SK-N-SH (cell line): ENCODE results near the gene PCP4L1. TPM values are rescaled to one million over a fixed set of nuclear protein-coding genes. Genes with fewer than 3 reads are reported as not detected.

Experiments
- CTCF ChIA-PET: fragments of 300-600, 350-600 bp; formaldehyde crosslinking; extraction: SDS; loops from one replicate; lab custom pipeline; 2021; lab: Yijun Ruan, JAX
- POLR2A ChIA-PET: fragments of 350-600 bp; sonication (Branson Sonifier 250); formaldehyde crosslinking; extraction: SDS; loops from one replicate; lab custom pipeline; 2020; ENCODE audit warnings: antibody characterized with exemption, inconsistent platforms; lab: Yijun Ruan, JAX
- DNase-seq: peaks from one replicate; pipeline ENCODE4 v3.0.0; 2012
- H2AFZ ChIP-seq: fragments of 200-600 bp; sonication (generic); 2 replicates; pipeline ENCODE4 v1.8.1; 2016; ENCODE audit warnings: antibody characterized with exemption, mild to moderate bottlenecking, low read depth
- H3F3A ChIP-seq: fragments of 200-600 bp; sonication (generic); replicated peaks from 2 replicates; pipeline ENCODE3; 2016; ENCODE audit warnings: antibody characterized with exemption, mild to moderate bottlenecking; ENCODE audit not compliant: insufficient read depth
- H3K27ac ChIP-seq, 2 experiments: fragments of 200-500 bp in 1 of 2; fragments of 200-600 bp in 1 of 2; sonication (Bioruptor generic) in 1 of 2; sonication (generic), shearing (Covaris generic) in 1 of 2; 2 replicates each; pipeline versions ENCODE4 v1.5.1 to v1.6.1; 2014 to 2016; ENCODE audit warnings: low read depth in 2 of 2, inconsistent platforms in 1 of 2, low read length in 1 of 2, mild to moderate bottlenecking in 1 of 2, mixed read lengths in 1 of 2
- H3K27me3 ChIP-seq: fragments of 200-600 bp; sonication (generic), shearing (Covaris generic); 2 replicates; pipeline ENCODE4 v1.6.1; 2016; ENCODE audit warnings: mixed run types; ENCODE audit not compliant: insufficient read depth
- H3K36me3 ChIP-seq, 2 experiments: fragments of 200-500 bp in 1 of 2; fragments of 200-600 bp in 1 of 2; sonication (Bioruptor generic) in 1 of 2; sonication (generic) in 1 of 2; replicated peaks in 1 of 2; 2 replicates each; pipeline versions ENCODE3 to v1.5.1; 2014 to 2016; ENCODE audit warnings: low read length in 1 of 2, mild to moderate bottlenecking in 1 of 2; ENCODE audit not compliant: insufficient read depth in 2 of 2, control insufficient read depth in 1 of 2
- H3K4me1 ChIP-seq, 2 experiments: fragments of 200-500 bp in 1 of 2; fragments of 200-600 bp in 1 of 2; sonication (Bioruptor generic) in 1 of 2; sonication (generic), shearing (Covaris generic) in 1 of 2; 2 replicates each; pipeline versions ENCODE4 v1.5.1 to v1.6.1; 2014 to 2016; ENCODE audit warnings: low read depth in 1 of 2, low read length in 1 of 2, mixed run types in 1 of 2; ENCODE audit not compliant: insufficient read depth in 2 of 2, control insufficient read depth in 1 of 2
- H3K4me2 ChIP-seq: fragments of 200-600 bp; sonication (generic), shearing (Covaris generic); 2 replicates; pipeline ENCODE4 v1.6.1; 2017; ENCODE audit warnings: mixed run types
- H3K4me3 ChIP-seq, 2 experiments: fragments of 200-500 bp in 1 of 2; fragments of 200-600 bp in 1 of 2; sonication (Bioruptor generic) in 1 of 2; sonication (generic), shearing (Covaris generic) in 1 of 2; 2 replicates each; pipeline versions ENCODE4 v1.5.1 to v1.8.1; 2014 to 2016; ENCODE audit warnings: low read depth in 2 of 2, inconsistent platforms in 1 of 2, low read length in 1 of 2, mild to moderate bottlenecking in 1 of 2, mixed read lengths in 1 of 2, moderate library complexity in 1 of 2
- H3K79me2 ChIP-seq: fragments of 200-600 bp; sonication (generic); 2 replicates; pipeline ENCODE4 v1.8.1; 2017; ENCODE audit warnings: mild to moderate bottlenecking; ENCODE audit not compliant: insufficient read depth
- H3K9ac ChIP-seq: fragments of 200-600 bp; sonication (generic); 2 replicates; pipeline ENCODE4 v1.6.1; 2017; ENCODE audit warnings: mixed run types
- H3K9me2 ChIP-seq: fragments of 200-600 bp; sonication (generic); 2 replicates; pipeline ENCODE4 v1.6.1; 2017; ENCODE audit warnings: mixed run types
- H3K9me3 ChIP-seq: fragments of 200-600 bp; sonication (generic); 2 replicates; pipeline ENCODE4 v1.6.1; 2017; ENCODE audit warnings: mixed run types, mild to moderate bottlenecking, moderate library complexity
- H4K20me1 ChIP-seq: fragments of 200-600 bp; sonication (generic); 2 replicates; pipeline ENCODE4 v1.6.1; 2017; ENCODE audit warnings: mild to moderate bottlenecking, mixed run types; ENCODE audit not compliant: insufficient read depth
- CHD2 ChIP-seq: fragments of 150-350 bp; IDR thresholded peaks from 2 replicates; pipeline ENCODE4 v1.6.1; 2018; ENCODE audit warnings: low read length; ENCODE audit not compliant: partially characterized antibody
- ELF1 ChIP-seq: IDR thresholded peaks from 2 replicates; pipeline ENCODE4 v1.4.0; 2012
- EZH2phosphoT487 ChIP-seq: fragments of 200-600 bp; sonication (generic); IDR thresholded peaks from 2 replicates; pipeline ENCODE4 v1.6.1; 2017; ENCODE audit warnings: low read depth, mixed run types, mild to moderate bottlenecking, antibody characterized with exemption, moderate library complexity, borderline replicate concordance
- FOSL2 ChIP-seq: IDR thresholded peaks from 2 replicates; pipeline ENCODE4 v1.4.0; 2012; ENCODE audit warnings: low read depth, mild to moderate bottlenecking, moderate library complexity, borderline replicate concordance
- GATA2 ChIP-seq: sonication (generic); formaldehyde crosslinking; IDR thresholded peaks from 2 replicates; pipeline ENCODE4 v1.5.0; 2020; ENCODE audit warnings: mild to moderate bottlenecking, missing genetic modification reagents
- JUND ChIP-seq: IDR thresholded peaks from 2 replicates; pipeline ENCODE4 v1.4.0; 2012
- MAX ChIP-seq: IDR thresholded peaks from 2 replicates; pipeline ENCODE4 v1.4.0; 2012; ENCODE audit warnings: low read depth
- NFIC ChIP-seq: IDR thresholded peaks from 2 replicates; pipeline ENCODE4 v1.4.0; 2012; ENCODE audit warnings: borderline replicate concordance
- NRF1 ChIP-seq: IDR thresholded peaks from 2 replicates; pipeline ENCODE4 v1.6.1; 2012; ENCODE audit warnings: low read depth, mild to moderate bottlenecking, low read length
- RFX5 ChIP-seq: IDR thresholded peaks from 2 replicates; pipeline ENCODE4 v1.6.1; 2012; ENCODE audit warnings: mild to moderate bottlenecking, improper control_type of control experiment, low read length
- SIN3A ChIP-seq: IDR thresholded peaks from 2 replicates; pipeline ENCODE4 v1.6.1; 2012; ENCODE audit warnings: low read depth, mild to moderate bottlenecking, low read length, moderate library complexity, borderline replicate concordance
- TAF1 ChIP-seq: IDR thresholded peaks from 2 replicates; pipeline ENCODE4 v1.6.1; 2012; ENCODE audit warnings: low read depth, mild to moderate bottlenecking, low read length, moderate library complexity, borderline replicate concordance
- YY1 ChIP-seq: IDR thresholded peaks from 2 replicates; pipeline ENCODE4 v1.4.0; 2012; ENCODE audit warnings: low read depth, mild to moderate bottlenecking
- WGBS: methylation state at CpG from one replicate; pipeline ENCODE4 v1.1.6; 2017; ENCODE audit warnings: low lambda C conversion rate; 5-methylcytosine and 5-hydroxymethylcytosine counted together
- polyA plus RNA-seq, 3 experiments: library from polyadenylated mRNA; depleted of rRNA; stranded (reverse); fragments of >200 nt; gene quantifications; 2 replicates each; pipeline ENCODE4 v1.2.3, GENCODE V29; 2012
- TF ChIP-seq, protein P1 (sequence below): fragments of 200-600 bp; sonication (generic); IDR thresholded peaks from 2 replicates; pipeline ENCODE4 v1.6.1; 2017; ENCODE audit warnings: antibody characterized with exemption, mild to moderate bottlenecking, moderate library complexity
- TF ChIP-seq, protein P2 (sequence below): fragments of 150-350 bp; IDR thresholded peaks from 2 replicates; pipeline ENCODE4 v1.6.1; 2017; ENCODE audit warnings: antibody characterized with exemption, low read length, low read depth, borderline replicate concordance

PCP4L1 gene
- polyA plus RNA-seq, 1 of the 3 experiments (the other 2 are of a cell fraction) = not detected

DNA sequence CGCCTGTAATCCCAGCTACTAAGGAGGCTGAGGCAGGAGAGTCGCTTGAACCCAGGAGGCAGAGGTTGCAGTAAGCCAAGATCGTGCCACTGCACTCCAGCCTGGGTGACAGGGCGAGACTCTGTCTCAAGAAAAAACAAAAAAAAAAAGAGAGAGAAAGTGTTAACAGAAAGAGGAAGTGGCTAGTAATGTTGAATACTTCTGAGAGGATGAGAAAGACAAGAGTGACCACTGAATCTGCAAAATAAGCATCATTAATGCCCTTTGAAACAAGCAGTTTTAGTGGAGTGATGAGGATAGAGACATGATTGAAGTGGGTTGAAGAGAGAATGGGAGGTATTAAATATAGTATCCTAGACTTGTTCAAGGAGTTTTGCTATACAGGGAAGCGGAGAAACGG lies 39.6 kb downstream of the PCP4L1 start:
- Histone ChIP-seq H3K9ac (no peak overlapping the region), H3K27ac (no peak overlapping the region), H3K9me3 (no peaks in the 10 kb centered on the region), H3F3A (peaks cover 13% of the 10 kb centered on the region), H3K27me3 (no peaks in the 10 kb centered on the region), H4K20me1 (no peaks in the 10 kb centered on the region), H2AFZ (no peak overlapping the region), H3K4me2 (no peak overlapping the region), H3K36me3 (peaks cover 0 to 3% of the 10 kb centered on the region in 2 experiments), H3K4me3 (no peak overlapping the region), H3K79me2 (no peaks in the 10 kb centered on the region), H3K4me1 (no peaks in the 10 kb centered on the region), H3K9me2 (no peaks in the 10 kb centered on the region)
- WGBS = 94% methylated on average over 6 of the region's 6 CpGs
- TF ChIP-seq ELF1 (no peak), CHD2 (no peak), TAF1 (no peak), RFX5 (no peak), YY1 (no peak), NFIC (no peak), MAX (no peak), FOSL2 (no peak), GATA2 (no peak), NRF1 (no peak), JUND (no peak)
- TF ChIP-seq, protein P1, sequence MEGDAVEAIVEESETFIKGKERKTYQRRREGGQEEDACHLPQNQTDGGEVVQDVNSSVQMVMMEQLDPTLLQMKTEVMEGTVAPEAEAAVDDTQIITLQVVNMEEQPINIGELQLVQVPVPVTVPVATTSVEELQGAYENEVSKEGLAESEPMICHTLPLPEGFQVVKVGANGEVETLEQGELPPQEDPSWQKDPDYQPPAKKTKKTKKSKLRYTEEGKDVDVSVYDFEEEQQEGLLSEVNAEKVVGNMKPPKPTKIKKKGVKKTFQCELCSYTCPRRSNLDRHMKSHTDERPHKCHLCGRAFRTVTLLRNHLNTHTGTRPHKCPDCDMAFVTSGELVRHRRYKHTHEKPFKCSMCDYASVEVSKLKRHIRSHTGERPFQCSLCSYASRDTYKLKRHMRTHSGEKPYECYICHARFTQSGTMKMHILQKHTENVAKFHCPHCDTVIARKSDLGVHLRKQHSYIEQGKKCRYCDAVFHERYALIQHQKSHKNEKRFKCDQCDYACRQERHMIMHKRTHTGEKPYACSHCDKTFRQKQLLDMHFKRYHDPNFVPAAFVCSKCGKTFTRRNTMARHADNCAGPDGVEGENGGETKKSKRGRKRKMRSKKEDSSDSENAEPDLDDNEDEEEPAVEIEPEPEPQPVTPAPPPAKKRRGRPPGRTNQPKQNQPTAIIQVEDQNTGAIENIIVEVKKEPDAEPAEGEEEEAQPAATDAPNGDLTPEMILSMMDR = no peak
- TF ChIP-seq, protein P2, sequence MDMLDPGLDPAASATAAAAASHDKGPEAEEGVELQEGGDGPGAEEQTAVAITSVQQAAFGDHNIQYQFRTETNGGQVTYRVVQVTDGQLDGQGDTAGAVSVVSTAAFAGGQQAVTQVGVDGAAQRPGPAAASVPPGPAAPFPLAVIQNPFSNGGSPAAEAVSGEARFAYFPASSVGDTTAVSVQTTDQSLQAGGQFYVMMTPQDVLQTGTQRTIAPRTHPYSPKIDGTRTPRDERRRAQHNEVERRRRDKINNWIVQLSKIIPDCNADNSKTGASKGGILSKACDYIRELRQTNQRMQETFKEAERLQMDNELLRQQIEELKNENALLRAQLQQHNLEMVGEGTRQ = no peak
- ChIA-PET CTCF (interaction anchor here (0.7 kb wide), 1 partner anchor 55 kb away, joined by 3 read pairs; no protein-coding TSS in a partner anchor), POLR2A (no interaction called here)
- DNase-seq = no peak

- Histone ChIP-seq H3K4me2 (no peak overlapping the region), H3F3A (peaks cover 13% of the 10 kb centered on the region), H3K9me3 (no peaks in the 10 kb centered on the region), H3K36me3 (peaks cover 0 to 3% of the 10 kb centered on the region in 2 experiments), H3K27me3 (no peaks in the 10 kb centered on the region), H3K27ac (no peak overlapping the region), H3K9me2 (no peaks in the 10 kb centered on the region), H3K4me1 (no peaks in the 10 kb centered on the region; a peak in 1 of 4 replicates), H2AFZ (no peak overlapping the region), H4K20me1 (no peaks in the 10 kb centered on the region), H3K9ac (no peak overlapping the region), H3K4me3 (no peak overlapping the region), H3K79me2 (no peaks in the 10 kb centered on the region)
- ChIA-PET POLR2A (no interaction called here), CTCF (interaction anchor here (0.9 kb wide), 1 partner anchor 15 kb away, joined by 3 read pairs; no protein-coding TSS in a partner anchor)
- whole genome bisulfite sequencing = 83% methylated on average over 9 of the region's 9 CpGs
- TF ChIP-seq MAX (no peak), SIN3A (no peak), EZH2phosphoT487 (no peak)
- DNase-seq = no peak
These were observed 40.8 kb downstream of the PCP4L1 start for GRCh38 chr1:161299347-161299746.
